T-cell (primary cell): ENCODE measurements around the gene PABPC1L. TPM values are rescaled to one million over a fixed set of nuclear protein-coding genes. Genes with fewer than 3 reads are reported as not detected.
A peak's percentile ranks its signal among the peaks of the same experiment; 100 is the strongest.

Source experiments
- ATAC-seq, 4 experiments: fragments of 200-7000 bp in 3 of 4; fragments of 150-1000 bp in 1 of 4; cut with Tn5 transposase; replicated peaks in 1 of 4; 1 replicate in 3 of 4; 2 replicates in 1 of 4; pipeline ENCODE4 v1.10.0; 2021; ENCODE audit warnings: moderate library complexity in 3 of 4, mild to moderate bottlenecking in 2 of 4, moderate number of reproducible peaks in 1 of 4
- CTCF ChIA-PET, 2 donors: fragments of 300-600 bp; sonication (Branson Sonifier 250); formaldehyde crosslinking; loops; one replicate each; lab custom pipeline; 2022; ENCODE audit warnings: antibody characterized with exemption in 2 of 2; lab: Charles Lee
- POLR2A ChIA-PET, 2 donors: fragments of 300-600 bp; sonication (Branson Sonifier 250); formaldehyde crosslinking; loops; one replicate each; lab custom pipeline; 2022; ENCODE audit warnings: antibody characterized with exemption in 2 of 2; lab: Charles Lee
- DNase-seq, 35 experiments: peaks; one replicate each; pipeline versions ENCODE4 v3.0.0 to v3.0.0-alpha.2; 2013 to 2023
- H3K27ac ChIP-seq: one replicate; pipeline ENCODE4 v1.5.1; 2013; ENCODE audit warnings: low read length
- H3K27me3 ChIP-seq, 2 experiments: replicated peaks in 1 of 2; 1 replicate in 1 of 2; 2 replicates in 1 of 2; pipeline versions ENCODE4 v1.6.1 to v1.7.0; 2013; ENCODE audit warnings: low read length in 1 of 2, mixed read lengths in 1 of 2; ENCODE audit not compliant: control insufficient read depth in 2 of 2, insufficient read depth in 2 of 2; ENCODE audit errors: extremely low read depth in 1 of 2
- H3K36me3 ChIP-seq, 2 donors: 1 replicate in 1 of 2; 2 replicates in 1 of 2; pipeline versions ENCODE4 v1.6.1 to v1.7.0; 2013; ENCODE audit warnings: low read length in 1 of 2; ENCODE audit not compliant: control insufficient read depth in 2 of 2, insufficient read depth in 1 of 2; ENCODE audit errors: extremely low read depth in 1 of 2
- H3K4me1 ChIP-seq, 2 experiments: 1 replicate in 1 of 2; 2 replicates in 1 of 2; pipeline versions ENCODE4 v1.6.1 to v1.7.0; 2013; ENCODE audit warnings: low read length in 2 of 2, mixed read lengths in 1 of 2; ENCODE audit not compliant: insufficient read depth in 2 of 2, control insufficient read depth in 1 of 2; ENCODE audit errors: extremely low read depth in 1 of 2
- H3K4me3 ChIP-seq, 2 donors: 1 replicate in 1 of 2; 2 replicates in 1 of 2; pipeline versions ENCODE4 v1.5.1 to v1.7.0; 2013; ENCODE audit warnings: mild to moderate bottlenecking in 2 of 2, low read length in 1 of 2, moderate library complexity in 1 of 2; ENCODE audit not compliant: control insufficient read depth in 1 of 2; ENCODE audit errors: extremely low read depth in 1 of 2
- H3K9me3 ChIP-seq: 2 replicates; pipeline ENCODE4 v1.7.0; 2013
- H3K27ac Mint-ChIP-seq, 2 donors: one replicate each; pipeline ENCODE4 v1.8.0; 2020 to 2021; ENCODE audit warnings: mild to moderate bottlenecking in 2 of 2, mixed read lengths in 2 of 2
- H3K27me3 Mint-ChIP-seq, 2 donors: one replicate each; pipeline ENCODE4 v1.8.0; 2021 to 2022; ENCODE audit warnings: mixed read lengths in 2 of 2
- H3K36me3 Mint-ChIP-seq: one replicate; pipeline ENCODE4 v1.8.0; 2021; ENCODE audit warnings: mixed read lengths
- H3K4me1 Mint-ChIP-seq, 3 donors: one replicate each; pipeline ENCODE4 v1.8.0; 2020 to 2022; ENCODE audit warnings: mixed read lengths in 3 of 3, mild to moderate bottlenecking in 1 of 3
- H3K4me3 Mint-ChIP-seq, 3 donors: one replicate each; pipeline ENCODE4 v1.8.0; 2020 to 2022; ENCODE audit warnings: mild to moderate bottlenecking in 3 of 3, mixed read lengths in 3 of 3, moderate library complexity in 3 of 3
- H3K9me3 Mint-ChIP-seq, 3 donors: one replicate each; pipeline ENCODE4 v1.8.0; 2020 to 2022; ENCODE audit warnings: mixed read lengths in 3 of 3
- WGBS: methylation state at CpG from one replicate; pipeline ENCODE4 v1.1.5; 2013; ENCODE audit warnings: missing lambda C conversion rate; ENCODE audit not compliant: insufficient coverage; 5-methylcytosine and 5-hydroxymethylcytosine counted together
- total RNA-seq, 35 experiments: library from RNA in 6 of 35; stranded (reverse) in 6 of 35; fragments of 120-200 nt in 1 of 35; gene quantifications; one replicate each; pipeline versions ENCODE4 v1.2.1 to v1.2.4 and lab custom pipeline; 2013 to 2026

Gene PABPC1L
- total RNA-seq, 5 donors from 2014 or later (not counting 1 experiment from before 2014, with no cell fraction given), result 45.6 to 66.2 (median 58.2) TPM

DNA sequence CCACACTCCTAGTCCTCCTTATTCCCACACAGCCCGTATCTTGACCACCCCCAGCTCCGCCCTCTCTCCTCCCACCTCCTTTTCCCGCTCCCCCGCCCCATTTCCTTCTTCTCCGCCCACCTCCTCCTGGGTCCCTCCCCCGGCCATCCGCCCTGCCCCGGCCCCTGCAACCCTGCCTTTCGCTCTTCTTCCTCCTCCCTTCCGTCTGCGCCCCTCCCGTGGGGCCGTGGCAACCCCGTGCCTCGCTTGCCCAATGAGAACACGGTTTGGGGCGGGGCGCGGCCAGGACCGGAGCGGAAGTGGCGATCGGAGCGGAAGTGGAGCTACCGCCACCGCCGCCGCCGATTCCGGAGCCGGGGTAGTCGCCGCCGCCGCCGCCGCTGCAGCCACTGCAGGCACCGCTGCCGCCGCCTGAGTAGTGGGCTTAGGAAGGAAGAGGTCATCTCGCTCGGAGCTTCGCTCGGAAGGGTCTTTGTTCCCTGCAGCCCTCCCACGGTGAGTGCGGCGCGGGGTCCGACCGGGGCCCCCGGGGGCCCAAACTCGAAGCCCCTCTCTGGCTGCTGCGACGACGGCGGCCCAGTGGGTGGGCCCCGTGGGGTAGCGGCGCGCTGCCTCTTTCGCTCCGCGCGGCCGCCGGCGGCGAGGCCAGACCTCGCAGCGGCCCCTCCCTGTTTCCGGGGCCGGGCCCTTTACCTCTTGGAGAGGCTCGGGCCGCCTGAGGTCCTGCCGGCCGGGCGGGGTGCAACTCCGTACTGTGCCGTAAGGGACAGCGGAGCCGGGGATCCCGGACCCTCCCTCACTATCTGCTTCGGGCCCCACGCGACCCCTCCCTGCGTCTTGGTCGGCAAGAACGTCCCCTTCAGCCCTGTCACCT, 24.2 kb upstream of the PABPC1L start, which contains the start of gene YWHAB:
TSS of gene YWHAB (plus strand) at position 314 of the 874 bp plus-strand sequence. CDS start 15,829 bp downstream, outside the sequence.
- Histone ChIP-seq H3K27me3 (no peaks in the 10 kb centered on the region), H3K36me3 (peaks cover 0 to 2% of the 10 kb centered on the region in 2 donors), H3K9me3 (no peaks in the 10 kb centered on the region), H3K4me1 (peaks cover 17 to 42% of the 10 kb centered on the region in 2 experiments), H3K4me3 (peak within 1 kb of the TSS; percentile 77 to 82), H3K27ac (peak within 1 kb of the TSS; percentile 78)
- under 1% methylated on average over 84 of the region's 88 CpGs for WGBS
- Mint-ChIP-seq H3K4me3 (peak within 1 kb of the TSS; percentile 93 to 97 (median 96)), H3K27me3 (no peaks in the 10 kb centered on the region), H3K36me3 (peaks cover 4% of the 10 kb centered on the region), H3K4me1 (peaks cover 68 to 73% (median 69%) of the 10 kb centered on the region in 3 donors), H3K9me3 (no peaks in the 10 kb centered on the region), H3K27ac (peak within 1 kb of the TSS; percentile 96 to 98)
- CTCF ChIA-PET, result interaction anchor here in 1 of 2 donors (0.6 to 1.4 kb wide), 5 partner anchors 9 to 1295 kb away, joined by 3 to 5 read pairs (median 4); partner anchors contain the start of genes IFT52 and PABPC1L
- DNase-seq, result peak; percentile 92 to 99 (median 96)
- peak; percentile 95 to 98 (median 95) for ATAC-seq
- POLR2A ChIA-PET, result interaction anchor here in 1 of 2 donors (0.5 to 0.7 kb wide), 3 partner anchors 12 to 1374 kb away, joined by 3 to 4 read pairs (median 3); no protein-coding TSS in a partner anchor

DNA sequence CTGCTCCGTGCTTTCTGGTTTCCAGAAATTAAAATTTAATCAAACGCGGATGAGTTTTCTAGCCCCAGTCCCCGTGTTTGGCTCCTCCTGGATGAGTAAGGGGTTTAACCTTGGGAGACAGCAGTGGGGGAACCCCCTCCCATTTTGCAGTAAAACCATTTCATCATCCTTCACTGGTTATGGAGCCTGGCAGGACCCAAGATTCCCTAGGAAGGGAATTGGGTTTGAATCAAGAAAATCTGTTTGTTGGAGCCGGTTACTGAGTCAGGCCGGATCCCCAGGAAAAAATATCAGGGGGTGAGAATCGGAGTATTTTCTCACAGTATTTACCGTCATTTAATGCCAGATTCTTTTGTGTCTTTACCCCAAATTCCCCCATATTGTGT, 23.6 kb upstream of the PABPC1L start:
- Mint-ChIP-seq H3K36me3 (peaks cover 4% of the 10 kb centered on the region), H3K27me3 (no peaks in the 10 kb centered on the region), H3K4me1 (peaks cover 72 to 79% (median 74%) of the 10 kb centered on the region in 3 donors), H3K9me3 (no peaks in the 10 kb centered on the region), H3K4me3 (peak overlapping the region; percentile 93 to 97 (median 96)), H3K27ac (peak overlapping the region; percentile 94 to 97)
- DNase-seq (no peak), ATAC-seq (no peak)
- H3K27ac ChIP-seq, result peak overlapping the region; percentile 78
- no CpG with 5 or more reads among the region's 8 CpGs for WGBS
- no peaks in the 10 kb centered on the region for H3K27me3 ChIP-seq
- H3K9me3 ChIP-seq, result no peaks in the 10 kb centered on the region
- ChIA-PET CTCF (no interaction called here), POLR2A (no interaction called here)
- peak overlapping the region; percentile 77 to 82 for H3K4me3 ChIP-seq
- H3K36me3 ChIP-seq, result peaks cover 0 to 2% of the 10 kb centered on the region in 2 donors
- H3K4me1 ChIP-seq, result peaks cover 23 to 46% of the 10 kb centered on the region in 2 experiments

DNA sequence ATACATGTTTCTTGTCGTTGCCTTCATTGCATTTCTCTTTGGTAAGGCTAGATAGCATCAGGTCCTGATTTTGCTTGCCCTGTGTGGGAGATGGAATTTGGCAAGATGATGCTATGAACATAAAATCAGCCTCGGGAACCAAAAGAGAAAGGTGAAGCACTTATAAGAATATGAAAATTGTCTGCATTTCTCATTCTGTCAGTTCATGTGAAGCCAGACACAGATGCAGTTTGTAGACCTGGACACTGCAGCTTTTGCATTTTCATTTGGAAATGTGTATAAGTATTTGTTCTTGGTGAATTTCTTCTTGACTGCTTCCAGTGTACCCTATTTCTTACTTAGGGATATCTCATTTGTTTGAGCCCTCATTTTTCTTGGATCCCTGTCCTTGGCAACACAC, 23.0 kb upstream of the PABPC1L start:
- H3K27ac Mint-ChIP-seq, result peak overlapping the region; percentile 94 to 97
- H3K4me3 Mint-ChIP-seq, result peak overlapping the region; percentile 93 to 97 (median 96)
- WGBS, result 0% methylated on average over 1 of the region's 2 CpGs
- Histone ChIP-seq H3K36me3 (peaks cover 0 to 2% of the 10 kb centered on the region in 2 donors), H3K9me3 (no peaks in the 10 kb centered on the region), H3K4me1 (peaks cover 25 to 52% of the 10 kb centered on the region in 2 experiments), H3K27ac (peak overlapping the region; percentile 78), H3K4me3 (peak overlapping the region; percentile 77 to 82), H3K27me3 (no peaks in the 10 kb centered on the region)
- DNase-seq, result no peak
- ATAC-seq, result no peak
- no peaks in the 10 kb centered on the region for H3K27me3 Mint-ChIP-seq
- H3K4me1 Mint-ChIP-seq, result peaks cover 75 to 80% (median 79%) of the 10 kb centered on the region in 3 donors
- ChIA-PET CTCF (no interaction called here), POLR2A (no interaction called here)
- H3K9me3 Mint-ChIP-seq, result no peaks in the 10 kb centered on the region
- H3K36me3 Mint-ChIP-seq, result peaks cover 4% of the 10 kb centered on the region

DNA sequence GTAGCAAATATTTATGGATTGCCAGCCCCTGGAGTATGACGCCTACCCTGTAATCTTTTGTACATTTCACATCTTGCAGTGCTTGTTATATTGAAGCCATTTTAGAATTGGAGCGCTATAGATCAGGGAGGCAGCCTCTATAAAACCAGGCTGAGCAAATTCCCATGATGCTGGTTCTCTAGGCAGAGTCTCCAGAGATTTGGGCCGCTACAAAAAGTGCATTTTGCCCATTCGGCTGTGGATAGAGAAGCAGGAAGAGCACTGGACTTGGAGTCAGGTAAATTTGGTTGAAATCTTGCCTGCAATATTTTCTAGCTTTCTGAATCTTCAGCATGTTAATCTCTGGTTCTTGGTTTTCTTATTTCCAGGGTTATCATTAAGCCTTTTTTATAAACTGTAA, 22.4 kb upstream of the PABPC1L start:
- peak overlapping the region; percentile 93 to 97 (median 96) for H3K4me3 Mint-ChIP-seq
- H3K9me3 Mint-ChIP-seq, result no peaks in the 10 kb centered on the region
- Histone ChIP-seq H3K27me3 (no peaks in the 10 kb centered on the region), H3K4me3 (peak overlapping the region; percentile 62 to 82), H3K27ac (no peak overlapping the region), H3K4me1 (peaks cover 25 to 58% of the 10 kb centered on the region in 2 experiments), H3K36me3 (peaks cover 0 to 2% of the 10 kb centered on the region in 2 donors), H3K9me3 (no peaks in the 10 kb centered on the region)
- peaks cover 79 to 86% (median 79%) of the 10 kb centered on the region in 3 donors for H3K4me1 Mint-ChIP-seq
- H3K27me3 Mint-ChIP-seq, result no peaks in the 10 kb centered on the region
- DNase-seq (no peak), ATAC-seq (no peak)
- ChIA-PET POLR2A (no interaction called here), CTCF (interaction anchor here in 1 of 2 donors (1.4 to 2.3 kb wide), 6 partner anchors 9 to 124 kb away, joined by 4 to 10 read pairs (median 5); partner anchors contain the start of gene PABPC1L)
- H3K27ac Mint-ChIP-seq, result peak overlapping the region; percentile 94 to 97
- peaks cover 9% of the 10 kb centered on the region for H3K36me3 Mint-ChIP-seq
- WGBS, result 41% methylated on average over 2 of the region's 4 CpGs

DNA sequence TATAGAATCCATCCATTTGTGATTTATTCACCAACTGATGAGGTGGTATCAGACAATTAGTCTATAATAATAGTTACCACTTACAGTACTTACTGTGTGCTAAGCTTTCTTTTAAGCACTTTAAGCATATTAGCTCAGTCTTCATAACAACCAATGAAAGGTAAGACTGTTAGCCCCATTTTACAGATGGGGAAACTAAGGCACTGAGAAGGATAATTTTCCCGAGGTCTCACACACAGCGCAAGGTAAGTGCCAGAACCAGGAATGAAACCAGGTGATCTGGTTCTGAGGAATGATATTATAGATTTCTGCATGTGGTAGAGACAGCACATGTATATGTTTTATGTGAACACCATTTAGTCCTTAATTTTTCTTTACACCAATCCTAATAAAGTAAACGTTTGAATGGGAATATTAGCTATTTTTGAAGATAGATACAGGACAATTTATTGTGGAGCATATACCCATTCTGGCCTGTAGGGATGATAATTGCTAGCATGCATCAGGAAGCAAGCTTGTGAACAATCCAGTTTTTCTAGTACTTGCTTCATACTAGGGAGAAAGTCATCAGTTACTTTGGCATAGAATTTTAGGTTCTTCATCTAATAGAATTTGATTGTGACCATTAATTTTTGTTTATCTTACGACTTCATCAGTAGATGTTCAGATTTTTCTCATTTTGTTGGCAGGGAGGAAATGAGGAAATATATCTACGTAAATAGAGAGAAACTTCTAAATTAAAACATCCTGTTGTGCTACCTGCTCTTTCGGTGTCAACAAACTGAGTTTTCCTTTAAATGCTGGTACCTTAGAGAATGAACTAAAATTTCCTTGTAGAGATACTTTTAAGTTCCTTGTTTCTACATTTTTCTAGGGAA, 21.4 kb upstream of the PABPC1L start:
- H3K36me3 Mint-ChIP-seq, result peaks cover 9% of the 10 kb centered on the region
- no CpG with 5 or more reads among the region's 6 CpGs for WGBS
- Histone ChIP-seq H3K36me3 (peaks cover 0 to 2% of the 10 kb centered on the region in 2 donors), H3K9me3 (no peaks in the 10 kb centered on the region), H3K27ac (peak overlapping the region; percentile 49), H3K4me1 (peaks cover 25 to 61% of the 10 kb centered on the region in 2 experiments), H3K27me3 (no peaks in the 10 kb centered on the region), H3K4me3 (peak overlapping the region in 1 of 2 donors; percentile 15)
- peaks cover 77 to 85% (median 83%) of the 10 kb centered on the region in 3 donors for H3K4me1 Mint-ChIP-seq
- H3K4me3 Mint-ChIP-seq, result peak overlapping the region; percentile 93 to 97 (median 96)
- no peaks in the 10 kb centered on the region for H3K27me3 Mint-ChIP-seq
- ChIA-PET POLR2A (interaction anchor here (0.5 to 1.1 kb wide), 6 partner anchors 9 to 174 kb away, joined by 3 to 7 read pairs (median 4); partner anchors contain the start of gene PABPC1L (in 1 of the 2)), CTCF (interaction anchor here (0.6 to 2.3 kb wide), 8 partner anchors 8 to 240 kb away, joined by 3 to 10 read pairs (median 4); partner anchors contain the start of gene PABPC1L (in 1 of the 2))
- no peaks in the 10 kb centered on the region for H3K9me3 Mint-ChIP-seq
- peak overlapping the region; percentile 83 to 88 for H3K27ac Mint-ChIP-seq
- DNase-seq (peak in 1 of 35 experiments; percentile 41), ATAC-seq (no peak)
